ENCODE data around the gene CDCP1. TPM values are rescaled to one million over a fixed set of nuclear protein-coding genes. Genes with fewer than 3 reads are reported as not detected.

CDCP1 gene, protein sequence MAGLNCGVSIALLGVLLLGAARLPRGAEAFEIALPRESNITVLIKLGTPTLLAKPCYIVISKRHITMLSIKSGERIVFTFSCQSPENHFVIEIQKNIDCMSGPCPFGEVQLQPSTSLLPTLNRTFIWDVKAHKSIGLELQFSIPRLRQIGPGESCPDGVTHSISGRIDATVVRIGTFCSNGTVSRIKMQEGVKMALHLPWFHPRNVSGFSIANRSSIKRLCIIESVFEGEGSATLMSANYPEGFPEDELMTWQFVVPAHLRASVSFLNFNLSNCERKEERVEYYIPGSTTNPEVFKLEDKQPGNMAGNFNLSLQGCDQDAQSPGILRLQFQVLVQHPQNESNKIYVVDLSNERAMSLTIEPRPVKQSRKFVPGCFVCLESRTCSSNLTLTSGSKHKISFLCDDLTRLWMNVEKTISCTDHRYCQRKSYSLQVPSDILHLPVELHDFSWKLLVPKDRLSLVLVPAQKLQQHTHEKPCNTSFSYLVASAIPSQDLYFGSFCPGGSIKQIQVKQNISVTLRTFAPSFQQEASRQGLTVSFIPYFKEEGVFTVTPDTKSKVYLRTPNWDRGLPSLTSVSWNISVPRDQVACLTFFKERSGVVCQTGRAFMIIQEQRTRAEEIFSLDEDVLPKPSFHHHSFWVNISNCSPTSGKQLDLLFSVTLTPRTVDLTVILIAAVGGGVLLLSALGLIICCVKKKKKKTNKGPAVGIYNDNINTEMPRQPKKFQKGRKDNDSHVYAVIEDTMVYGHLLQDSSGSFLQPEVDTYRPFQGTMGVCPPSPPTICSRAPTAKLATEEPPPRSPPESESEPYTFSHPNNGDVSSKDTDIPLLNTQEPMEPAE
- 10 to 100 TPM; 14.3 to 21.5 TPM for total RNA-seq

DNA sequence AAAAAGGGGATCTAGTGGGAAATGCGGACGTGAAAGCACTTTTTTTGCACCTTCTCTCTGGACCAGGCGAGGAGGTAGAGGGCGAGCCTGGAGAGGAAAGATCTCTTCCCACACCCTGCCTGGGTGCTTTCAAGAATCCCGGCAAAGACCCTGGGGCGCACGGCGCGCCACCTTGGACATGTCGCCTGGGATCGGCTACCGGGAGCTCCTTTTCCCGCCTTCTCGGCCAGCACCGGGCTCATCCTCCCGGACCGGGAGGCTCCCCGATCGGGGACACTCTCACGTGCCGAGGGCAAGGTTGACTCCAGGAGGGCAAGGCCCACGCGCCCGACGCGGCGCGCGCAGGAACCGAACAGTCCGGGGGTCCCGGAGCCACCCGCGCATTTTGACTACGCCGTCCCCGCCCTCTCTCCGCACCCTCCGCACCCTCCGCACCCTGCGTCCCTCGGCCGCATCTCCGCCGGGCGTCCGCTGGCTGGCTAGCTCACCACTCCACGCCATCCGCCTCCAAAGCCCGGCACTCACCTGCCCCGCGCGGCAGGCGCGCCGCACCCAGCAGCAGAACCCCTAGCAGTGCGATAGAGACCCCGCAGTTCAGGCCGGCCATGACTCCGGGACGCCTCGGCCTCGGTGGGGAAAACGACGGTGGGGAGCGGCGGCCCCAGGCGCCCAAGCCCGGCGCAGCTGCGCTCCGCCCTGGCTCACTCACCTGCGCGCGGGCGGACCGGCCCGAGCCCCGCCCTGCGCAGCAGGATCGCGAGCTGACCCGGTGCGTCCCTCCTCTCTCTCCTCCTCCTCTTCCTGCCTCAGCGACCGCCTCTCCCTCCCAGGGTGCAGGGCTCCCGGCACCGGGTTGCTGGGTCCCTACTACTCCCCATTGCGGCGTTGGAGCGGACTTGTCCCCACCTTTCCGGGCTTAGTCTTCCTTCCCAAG is at the start of gene CDCP1:
CDCP1 (minus strand) TSS at position 698 of the 934 bp plus-strand sequence; CDS start at position 607, 91 bp downstream.
- DNase-seq (ENCODE audit: low spot score), result peak; percentile 37
- 2% methylated on average over 71 of the region's 92 CpGs for WGBS
- Histone ChIP-seq H3K27me3 (replicated peaks; ENCODE audit: insufficient read depth) (no peaks in the 10 kb centered on the region), H3K4me1 (replicated peaks) (no peaks in the 10 kb centered on the region), H3K36me3 (no peaks in the 10 kb centered on the region), H3K4me3 (peak within 1 kb of the TSS; percentile 47 to 65), H3K27ac (peak within 1 kb of the TSS; percentile 60 to 72), H3K9me3 (no peaks in the 10 kb centered on the region)
- intact Hi-C loops (cut with DNase I), result no loop called here
- TF ChIP-seq POLR2AphosphoS5 (IDR thresholded peaks at IDR 0.05) (peak; percentile 22), POLR2A (IDR thresholded peaks at IDR 0.05) (peak; percentile 91)
- TF ChIP-seq, protein P1, sequence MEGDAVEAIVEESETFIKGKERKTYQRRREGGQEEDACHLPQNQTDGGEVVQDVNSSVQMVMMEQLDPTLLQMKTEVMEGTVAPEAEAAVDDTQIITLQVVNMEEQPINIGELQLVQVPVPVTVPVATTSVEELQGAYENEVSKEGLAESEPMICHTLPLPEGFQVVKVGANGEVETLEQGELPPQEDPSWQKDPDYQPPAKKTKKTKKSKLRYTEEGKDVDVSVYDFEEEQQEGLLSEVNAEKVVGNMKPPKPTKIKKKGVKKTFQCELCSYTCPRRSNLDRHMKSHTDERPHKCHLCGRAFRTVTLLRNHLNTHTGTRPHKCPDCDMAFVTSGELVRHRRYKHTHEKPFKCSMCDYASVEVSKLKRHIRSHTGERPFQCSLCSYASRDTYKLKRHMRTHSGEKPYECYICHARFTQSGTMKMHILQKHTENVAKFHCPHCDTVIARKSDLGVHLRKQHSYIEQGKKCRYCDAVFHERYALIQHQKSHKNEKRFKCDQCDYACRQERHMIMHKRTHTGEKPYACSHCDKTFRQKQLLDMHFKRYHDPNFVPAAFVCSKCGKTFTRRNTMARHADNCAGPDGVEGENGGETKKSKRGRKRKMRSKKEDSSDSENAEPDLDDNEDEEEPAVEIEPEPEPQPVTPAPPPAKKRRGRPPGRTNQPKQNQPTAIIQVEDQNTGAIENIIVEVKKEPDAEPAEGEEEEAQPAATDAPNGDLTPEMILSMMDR (IDR thresholded peaks at IDR 0.05), result peak in 1 of 4 experiments; percentile 5

DNA sequence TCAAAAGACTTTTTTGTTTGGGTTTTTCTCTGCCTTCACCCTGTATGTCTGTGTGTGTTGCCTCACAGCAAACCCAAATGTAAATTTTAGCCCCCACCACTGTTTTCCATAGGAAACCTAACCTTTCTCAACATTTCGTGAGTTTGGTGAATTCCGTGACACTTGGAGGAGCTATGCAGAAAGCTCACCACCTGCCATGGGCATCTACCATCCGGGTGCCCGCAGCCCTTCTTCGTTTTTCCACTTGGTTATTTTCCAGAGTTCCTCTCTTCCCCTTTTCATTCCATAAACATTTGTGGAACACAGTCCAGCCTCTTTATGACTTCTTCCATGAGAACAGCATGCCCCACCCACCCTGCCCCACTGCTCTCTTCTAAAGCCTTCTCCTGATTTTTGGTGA is 48.6 kb upstream of the CDCP1 start:
- Histone ChIP-seq H3K4me1 (replicated peaks) (no peaks in the 10 kb centered on the region), H3K27ac (no peak overlapping the region), H3K36me3 (no peaks in the 10 kb centered on the region), H3K9me3 (no peaks in the 10 kb centered on the region), H3K4me3 (no peak overlapping the region), H3K27me3 (replicated peaks; ENCODE audit: insufficient read depth) (no peaks in the 10 kb centered on the region)
- intact Hi-C loops (cut with DNase I), result no loop called here
- TF ChIP-seq POLR2A (IDR thresholded peaks at IDR 0.05) (no peak), POLR2AphosphoS5 (IDR thresholded peaks at IDR 0.05) (no peak)
- TF ChIP-seq, protein P1 (IDR thresholded peaks at IDR 0.05), result no peak
- no peak for DNase-seq (ENCODE audit: low spot score)
- 88% methylated on average over 5 of the region's 5 CpGs for WGBS

DNA sequence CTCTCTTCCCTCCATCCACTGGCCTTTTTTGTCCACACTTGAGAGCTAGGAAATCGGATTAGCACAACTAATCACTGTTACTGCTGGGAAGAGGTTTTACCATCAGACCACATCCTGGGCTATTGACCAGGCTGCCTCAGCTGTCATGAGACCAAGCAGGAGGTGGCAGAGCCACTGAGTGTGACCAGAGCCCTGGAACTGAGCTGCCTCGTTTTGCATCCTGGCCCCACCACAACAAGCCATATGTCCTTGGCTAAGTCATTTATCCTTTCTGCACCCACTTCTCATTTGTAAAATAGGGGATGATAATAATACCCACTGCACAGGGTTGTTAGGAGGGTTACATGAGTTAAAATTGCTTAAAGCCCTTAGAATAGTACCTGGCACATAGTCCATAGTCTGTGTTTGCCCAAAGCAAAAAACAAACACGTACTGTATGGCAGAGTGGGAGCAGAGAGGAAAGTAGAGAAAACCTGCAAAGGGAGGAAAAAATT is 45.8 kb upstream of the CDCP1 start:
- WGBS, result 66% methylated on average over 3 of the region's 3 CpGs
- intact Hi-C loops (cut with DNase I), result no loop called here
- no peak overlapping the region for H3K4me3 ChIP-seq
- no peaks in the 10 kb centered on the region for H3K36me3 ChIP-seq
- TF ChIP-seq POLR2A (IDR thresholded peaks at IDR 0.05) (no peak), POLR2AphosphoS5 (IDR thresholded peaks at IDR 0.05) (no peak)
- TF ChIP-seq, protein P1 (IDR thresholded peaks at IDR 0.05), result no peak
- DNase-seq (ENCODE audit: low spot score), result no peak
- H3K27ac ChIP-seq, result no peak overlapping the region
- H3K27me3 ChIP-seq (replicated peaks; ENCODE audit: insufficient read depth), result no peaks in the 10 kb centered on the region
- H3K9me3 ChIP-seq, result no peaks in the 10 kb centered on the region
- no peaks in the 10 kb centered on the region for H3K4me1 ChIP-seq (replicated peaks)

DNA sequence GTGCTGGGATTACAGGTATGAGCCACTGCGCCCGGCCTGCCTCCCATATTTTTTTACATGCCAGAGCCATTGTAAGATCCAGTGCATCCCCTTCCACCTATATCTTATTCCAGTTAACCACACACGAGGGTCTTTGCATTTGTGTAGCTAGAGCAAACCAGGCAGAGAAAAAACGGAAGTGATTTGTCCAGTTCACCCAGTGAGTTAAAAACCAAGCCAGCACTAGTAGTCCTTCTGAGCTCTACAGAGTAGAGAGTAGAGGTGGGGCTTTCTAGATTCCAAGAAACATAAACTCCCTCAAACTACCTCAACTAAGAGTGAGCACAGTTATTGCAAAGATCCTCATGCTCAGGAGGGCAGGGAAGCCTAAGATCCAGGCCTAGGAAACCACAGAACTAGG is 45.2 kb upstream of the CDCP1 start:
- Histone ChIP-seq H3K27me3 (replicated peaks; ENCODE audit: insufficient read depth) (no peaks in the 10 kb centered on the region), H3K27ac (no peak overlapping the region), H3K4me3 (no peak overlapping the region), H3K36me3 (no peaks in the 10 kb centered on the region), H3K9me3 (no peaks in the 10 kb centered on the region), H3K4me1 (replicated peaks) (no peaks in the 10 kb centered on the region)
- no peak for TF ChIP-seq POLR2AphosphoS5 (IDR thresholded peaks at IDR 0.05)
- TF ChIP-seq, protein P1 (IDR thresholded peaks at IDR 0.05), result no peak
- no peak for TF ChIP-seq POLR2A (IDR thresholded peaks at IDR 0.05)
- DNase-seq (ENCODE audit: low spot score), result no peak
- WGBS, result 91% methylated on average over 4 of the region's 4 CpGs
- intact Hi-C loops (cut with DNase I), result no loop called here
